Activated T-cell treated with anti-CD3 and anti-CD28 coated beads, Interleukin-2, amount 50 U/mL, for 4 hours (primary cell): ENCODE data around the gene SHLD1. TPM values are rescaled to one million over a fixed set of nuclear protein-coding genes. Genes with fewer than 3 reads are reported as not detected.
A peak's percentile ranks its signal among the peaks of the same experiment; 100 is the strongest.

Experiments
- ATAC-seq, 2 donors: fragments of 200-7000 bp; cut with Tn5 transposase; one replicate each; pipeline ENCODE4 v1.10.0; 2021
- DNase-seq: peaks from one replicate; pipeline ENCODE4 v3.0.0-alpha.2; 2020
- H3K27me3 Mint-ChIP-seq: one replicate; pipeline ENCODE4 v1.8.0; 2021; ENCODE audit warnings: low read depth, mixed read lengths
- H3K36me3 Mint-ChIP-seq: one replicate; pipeline ENCODE4 v1.8.0; 2022; ENCODE audit warnings: mixed read lengths; ENCODE audit not compliant: insufficient read depth
- H3K4me1 Mint-ChIP-seq: one replicate; pipeline ENCODE4 v1.8.0; 2021; ENCODE audit warnings: low read depth, mixed read lengths
- H3K4me3 Mint-ChIP-seq: one replicate; pipeline ENCODE4 v1.8.0; 2021; ENCODE audit warnings: mild to moderate bottlenecking, moderate library complexity, mixed read lengths
- H3K9me3 Mint-ChIP-seq: one replicate; pipeline ENCODE4 v1.8.0; 2021; ENCODE audit warnings: mixed read lengths
- total RNA-seq, 3 donors: library from RNA; stranded (reverse); gene quantifications; one replicate each; pipeline ENCODE4 v1.2.1, GENCODE V29; 2021

Gene SHLD1
- total RNA-seq, 3 donors from 2014 or later, result 7.2 to 9.8 (median 9.1) TPM

DNA sequence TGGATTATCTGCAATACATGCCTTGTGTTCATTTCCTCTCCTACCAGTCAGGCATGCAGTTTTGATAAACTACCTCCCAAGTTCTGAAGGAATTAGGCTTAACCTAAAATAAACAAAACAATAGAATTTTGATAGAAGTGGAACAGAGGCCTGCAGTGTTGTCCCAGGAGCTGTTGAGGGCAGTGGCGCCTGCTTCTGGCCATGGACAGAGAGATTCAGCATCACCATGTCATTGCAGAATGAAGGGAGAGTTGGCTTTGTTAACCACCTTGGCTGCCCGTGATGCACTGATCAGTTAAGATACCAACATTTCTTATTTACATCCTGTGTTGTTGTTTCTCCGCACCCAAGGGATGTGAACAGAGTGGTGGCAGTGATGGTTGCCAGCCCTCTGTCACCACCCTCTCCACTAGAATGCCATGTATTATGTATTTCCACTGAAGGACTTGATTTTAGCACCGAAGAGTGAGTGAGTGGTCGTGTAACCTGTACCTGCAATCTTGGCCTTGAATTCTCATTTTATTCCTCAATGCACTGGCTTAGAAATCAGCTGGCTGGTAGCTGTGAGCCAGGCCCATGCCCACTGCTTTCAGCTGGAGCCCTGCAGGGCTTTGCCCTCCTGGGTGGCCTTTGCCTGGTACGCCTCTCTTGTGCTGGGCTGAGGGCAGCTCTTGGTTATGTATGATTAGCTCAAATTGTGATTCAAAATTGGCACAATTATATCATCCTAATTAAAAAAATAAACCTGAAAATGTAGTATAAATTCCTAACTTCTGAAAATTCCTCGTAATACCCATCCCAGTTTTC, 56.5 kb downstream of the SHLD1 start:
- peaks cover 24% of the 10 kb centered on the region for H3K36me3 Mint-ChIP-seq
- no peak overlapping the region for H3K4me3 Mint-ChIP-seq
- no peak for ATAC-seq
- H3K27me3 Mint-ChIP-seq, result no peaks in the 10 kb centered on the region
- DNase-seq, result no peak
- no peaks in the 10 kb centered on the region for H3K9me3 Mint-ChIP-seq
- H3K4me1 Mint-ChIP-seq, result peaks cover 3% of the 10 kb centered on the region

DNA sequence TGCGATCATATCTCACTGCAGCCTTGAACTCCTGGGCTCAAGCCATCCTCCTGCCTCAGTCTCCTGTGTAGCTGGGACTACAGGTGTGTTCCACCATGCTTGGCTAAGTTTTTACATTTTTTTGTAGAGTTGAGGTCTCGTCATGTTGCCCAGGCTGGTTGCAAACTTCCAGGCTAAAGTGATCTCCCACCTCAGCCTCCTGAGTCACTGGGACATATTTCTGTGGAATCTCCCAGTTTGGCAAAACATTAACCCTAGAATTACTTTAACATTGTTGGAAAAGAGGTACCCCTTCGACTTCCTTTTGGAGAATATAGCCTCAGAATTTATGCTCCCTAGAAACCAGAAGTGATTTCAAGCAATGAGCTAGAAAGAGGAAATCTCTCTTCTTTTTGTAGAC, 57.2 kb downstream of the SHLD1 start:
- Mint-ChIP-seq H3K4me1 (peaks cover 3% of the 10 kb centered on the region), H3K27me3 (no peaks in the 10 kb centered on the region), H3K4me3 (no peak overlapping the region), H3K36me3 (peaks cover 21% of the 10 kb centered on the region), H3K9me3 (no peaks in the 10 kb centered on the region)
- DNase-seq, result no peak
- ATAC-seq, result no peak

DNA sequence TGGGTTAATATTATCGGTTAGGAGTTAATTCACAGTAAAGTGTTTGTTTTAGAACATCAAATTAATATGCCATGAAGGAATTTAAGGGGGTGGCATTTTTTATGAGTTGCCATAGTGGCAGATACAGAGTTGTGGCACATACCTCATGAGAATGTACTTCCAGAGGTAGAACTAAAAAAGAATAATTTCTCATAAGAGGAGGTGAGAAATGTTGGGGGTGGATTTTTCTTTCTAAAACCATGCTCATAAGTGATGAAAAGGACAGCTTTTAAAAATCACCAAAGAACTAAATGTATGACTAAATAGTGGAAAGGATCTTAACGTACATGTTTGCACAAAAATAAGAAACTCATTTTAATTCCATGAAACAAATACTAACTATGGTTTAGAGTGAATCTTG, 58.7 kb downstream of the SHLD1 start:
- Mint-ChIP-seq H3K27me3 (no peaks in the 10 kb centered on the region), H3K36me3 (peaks cover 15% of the 10 kb centered on the region), H3K4me1 (peaks cover under 1% of the 10 kb centered on the region), H3K9me3 (no peaks in the 10 kb centered on the region), H3K4me3 (no peak overlapping the region)
- ATAC-seq, result no peak
- DNase-seq, result no peak

DNA sequence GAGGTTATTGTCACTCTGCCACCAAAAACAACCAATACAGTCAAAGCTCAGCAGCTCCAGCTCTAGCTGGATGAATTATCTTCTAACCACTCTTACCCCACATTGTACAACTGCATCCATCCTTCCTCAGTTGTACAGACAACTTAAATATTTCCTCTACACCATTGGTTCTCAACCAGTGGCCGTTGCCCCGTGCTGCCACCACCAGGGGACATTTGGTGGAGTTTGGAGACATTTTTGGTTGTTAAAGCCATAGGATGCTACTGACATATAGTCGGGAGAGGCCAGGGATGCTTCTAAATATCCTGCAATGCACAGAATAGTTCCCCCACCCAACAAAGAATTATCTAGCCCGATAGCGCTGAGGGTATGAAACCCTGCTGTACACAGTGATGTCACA, 59.3 kb downstream of the SHLD1 start:
- DNase-seq, result no peak
- Mint-ChIP-seq H3K27me3 (no peaks in the 10 kb centered on the region), H3K9me3 (no peaks in the 10 kb centered on the region), H3K4me3 (no peak overlapping the region), H3K36me3 (peaks cover 15% of the 10 kb centered on the region), H3K4me1 (no peaks in the 10 kb centered on the region)
- no peak for ATAC-seq

DNA sequence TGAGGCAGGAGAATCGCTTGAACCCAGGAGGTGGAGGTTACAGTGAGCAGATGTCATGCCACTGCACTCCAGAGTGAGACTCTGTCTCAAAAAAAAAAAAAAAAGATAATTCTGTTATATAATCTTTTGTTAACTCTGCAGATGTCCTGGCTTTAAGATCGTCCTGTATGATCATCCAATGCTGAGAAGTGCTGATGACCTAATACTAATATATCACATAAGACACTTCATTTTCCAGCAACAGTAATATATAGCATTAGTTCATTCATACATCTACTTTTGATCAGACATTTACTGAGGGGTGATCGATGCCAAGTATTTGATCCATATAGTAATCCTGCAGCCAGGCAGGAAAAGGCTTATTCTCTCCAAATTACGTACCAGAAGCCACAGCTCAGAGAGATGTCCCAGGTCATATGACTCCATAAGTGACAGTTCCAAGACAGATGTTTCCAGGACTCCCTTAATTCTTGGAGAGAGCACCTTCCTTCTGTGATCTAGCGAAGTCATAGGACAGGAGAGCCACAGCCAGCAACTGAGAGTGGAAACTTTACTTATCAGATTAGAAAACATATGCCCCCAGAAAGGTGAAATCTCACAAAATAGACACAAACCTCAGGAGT, 60.7 kb downstream of the SHLD1 start:
- no peak for ATAC-seq
- Mint-ChIP-seq H3K4me1 (no peaks in the 10 kb centered on the region), H3K36me3 (peaks cover 15% of the 10 kb centered on the region), H3K9me3 (no peaks in the 10 kb centered on the region), H3K27me3 (no peaks in the 10 kb centered on the region), H3K4me3 (no peak overlapping the region)
- DNase-seq, result no peak

DNA sequence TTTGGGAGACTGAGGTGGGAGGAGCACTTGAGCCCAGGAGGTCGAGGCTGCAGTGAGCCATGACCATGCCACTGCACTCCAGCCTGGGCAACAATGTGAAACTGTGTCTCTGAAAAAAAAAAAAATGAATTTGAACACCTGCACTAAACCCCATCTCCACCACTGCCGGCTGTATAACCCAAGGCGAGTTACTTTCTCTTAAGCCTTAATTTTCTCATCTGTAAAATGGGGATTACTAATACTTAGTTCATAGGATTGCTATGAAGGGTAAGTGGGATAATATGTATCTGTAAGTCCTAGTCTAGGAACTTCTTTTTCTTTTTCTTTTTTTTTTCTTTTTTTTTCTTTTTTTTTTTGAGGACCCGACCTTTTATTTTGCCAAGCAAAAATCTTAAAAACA, 61.5 kb downstream of the SHLD1 start:
- Mint-ChIP-seq H3K4me1 (no peaks in the 10 kb centered on the region), H3K4me3 (no peak overlapping the region), H3K9me3 (no peaks in the 10 kb centered on the region), H3K27me3 (no peaks in the 10 kb centered on the region), H3K36me3 (peaks cover 9% of the 10 kb centered on the region)
- DNase-seq (no peak), ATAC-seq (no peak)

DNA sequence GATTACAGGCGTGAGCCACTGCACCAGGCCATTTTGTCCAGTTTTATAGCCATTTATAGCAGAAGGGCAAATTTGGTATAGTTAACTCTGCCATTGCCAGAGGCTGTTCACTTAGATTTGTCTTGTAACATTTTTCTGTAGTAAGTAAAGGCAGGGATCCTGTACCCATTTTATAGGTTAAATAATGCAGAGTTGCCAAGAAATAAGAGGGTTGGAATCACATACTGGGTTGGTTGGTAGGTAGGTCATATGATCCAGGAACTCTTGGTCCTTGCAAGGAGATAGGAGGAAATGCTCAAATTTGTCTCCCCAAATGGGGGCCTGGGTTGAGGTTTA, 68.1 kb downstream of the SHLD1 start:
- Mint-ChIP-seq H3K4me3 (no peak overlapping the region), H3K36me3 (peaks cover 12% of the 10 kb centered on the region), H3K9me3 (no peaks in the 10 kb centered on the region), H3K4me1 (peaks cover 6% of the 10 kb centered on the region), H3K27me3 (no peaks in the 10 kb centered on the region)
- DNase-seq, result no peak
- ATAC-seq, result no peak

DNA sequence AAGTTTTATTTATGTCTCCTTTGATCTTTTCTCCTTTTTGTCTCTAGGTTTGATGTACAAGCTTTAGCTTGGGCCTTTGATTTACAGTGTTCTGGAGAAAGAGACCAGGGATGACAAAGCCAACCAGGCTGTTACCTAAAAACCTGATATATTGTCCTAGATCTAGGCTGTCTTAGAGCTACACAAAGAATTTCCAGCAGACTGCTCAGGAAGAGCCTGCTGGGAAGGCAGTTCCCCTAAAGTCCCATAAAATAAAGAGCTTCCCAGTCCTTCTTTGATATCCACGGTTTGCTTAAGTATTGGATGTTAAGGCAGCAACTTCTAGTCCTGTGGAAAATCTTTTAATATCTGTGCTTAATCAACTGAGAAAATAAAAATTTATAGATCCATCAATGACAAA, 70.5 kb downstream of the SHLD1 start:
- no peak for ATAC-seq
- H3K4me3 Mint-ChIP-seq, result no peak overlapping the region
- peaks cover 12% of the 10 kb centered on the region for H3K4me1 Mint-ChIP-seq

DNA sequence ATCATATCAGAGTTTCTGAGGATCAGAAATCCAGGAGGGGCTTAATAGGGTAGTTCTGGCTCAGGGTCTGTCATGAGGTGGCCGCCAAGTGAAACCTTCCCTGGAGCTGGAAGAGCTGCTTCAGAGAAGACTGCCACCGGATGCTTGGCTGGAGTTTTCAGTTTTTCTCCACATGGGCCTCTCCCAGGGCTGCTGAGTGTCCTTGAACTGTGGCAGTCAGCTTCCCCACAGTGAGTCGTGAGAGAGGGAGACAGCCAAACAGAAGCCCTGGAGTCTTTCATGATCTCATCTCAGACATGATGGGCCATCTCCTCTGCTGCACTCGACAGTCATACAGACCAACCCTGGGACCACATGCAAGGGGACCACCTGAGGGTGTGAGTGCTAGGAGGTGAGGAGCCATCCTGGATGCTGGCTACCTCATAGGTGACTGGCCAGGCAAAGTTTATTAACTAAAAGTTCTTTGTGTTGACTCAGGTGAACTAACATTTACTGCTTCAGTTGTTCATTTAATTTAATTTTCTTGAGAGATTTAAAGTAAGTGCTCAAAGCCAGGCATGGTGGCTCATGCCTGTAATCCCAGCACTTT, 71.5 kb downstream of the SHLD1 start:
- ATAC-seq, result no peak
- peaks cover 15% of the 10 kb centered on the region for H3K36me3 Mint-ChIP-seq
- H3K4me1 Mint-ChIP-seq, result peaks cover 12% of the 10 kb centered on the region
- no peaks in the 10 kb centered on the region for H3K9me3 Mint-ChIP-seq
- no peaks in the 10 kb centered on the region for H3K27me3 Mint-ChIP-seq
- no peak overlapping the region for H3K4me3 Mint-ChIP-seq
- no peak for DNase-seq

More for the DNA sequence above, 70.5 kb downstream of the SHLD1 start:
- DNase-seq, result no peak
- peaks cover 15% of the 10 kb centered on the region for H3K36me3 Mint-ChIP-seq
- no peaks in the 10 kb centered on the region for H3K27me3 Mint-ChIP-seq
- H3K9me3 Mint-ChIP-seq, result no peaks in the 10 kb centered on the region

DNA sequence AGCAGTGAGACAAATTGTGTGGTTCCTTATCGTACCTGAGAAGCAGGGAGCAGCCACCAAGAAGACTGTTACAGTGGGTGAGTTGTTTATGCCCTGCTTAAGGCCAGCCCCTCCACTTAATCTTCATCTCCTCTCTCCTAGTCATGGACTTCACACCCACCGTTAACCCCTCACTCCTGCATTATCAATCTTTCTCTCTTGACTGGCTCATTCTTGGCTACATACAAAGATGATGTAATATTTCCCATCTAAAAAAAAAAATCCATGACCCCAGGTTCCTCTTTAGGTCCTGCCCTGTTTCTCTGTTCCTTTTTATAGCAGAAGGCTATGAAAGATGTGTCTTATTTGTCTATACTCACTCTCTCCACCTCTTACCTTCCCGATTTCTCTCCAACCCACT, 72.4 kb downstream of the SHLD1 start:
- no peaks in the 10 kb centered on the region for H3K27me3 Mint-ChIP-seq
- no peak for DNase-seq
- no peaks in the 10 kb centered on the region for H3K9me3 Mint-ChIP-seq
- H3K36me3 Mint-ChIP-seq, result peaks cover 15% of the 10 kb centered on the region
- ATAC-seq, result no peak
- H3K4me1 Mint-ChIP-seq, result peaks cover 12% of the 10 kb centered on the region
- H3K4me3 Mint-ChIP-seq, result no peak overlapping the region

DNA sequence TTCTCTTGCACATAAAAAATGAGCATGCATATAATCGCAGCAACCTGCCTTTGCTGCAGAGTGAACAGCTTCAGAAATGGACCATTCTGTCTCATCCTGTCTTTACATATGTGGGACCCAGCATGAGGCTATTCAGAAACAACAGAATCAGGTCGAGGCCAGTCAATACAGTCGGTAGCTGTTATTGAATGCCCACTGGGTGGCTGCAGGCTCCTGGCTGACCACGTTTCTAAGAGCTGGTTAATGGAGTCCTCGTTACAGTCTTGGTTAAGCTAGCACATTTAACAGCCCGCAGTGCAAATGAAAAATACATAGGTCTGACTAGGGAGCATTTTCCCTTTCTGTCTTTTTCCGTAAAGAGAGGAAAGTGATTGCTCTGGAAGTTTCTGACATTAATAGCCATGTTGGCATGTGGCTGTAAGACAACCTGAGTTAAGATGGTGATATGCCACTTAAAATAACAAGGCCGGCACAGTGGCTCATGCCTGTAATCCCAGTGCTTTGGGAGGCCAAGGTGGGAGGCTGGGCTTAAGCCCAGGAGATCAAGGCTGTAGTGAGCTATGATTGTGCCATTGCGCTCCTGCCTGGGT, 75.0 kb downstream of the SHLD1 start:
- DNase-seq (no peak), ATAC-seq (no peak)
- no peak overlapping the region for H3K4me3 Mint-ChIP-seq
- H3K4me1 Mint-ChIP-seq, result peaks cover 10% of the 10 kb centered on the region
- H3K9me3 Mint-ChIP-seq, result no peaks in the 10 kb centered on the region
- H3K36me3 Mint-ChIP-seq, result peaks cover 13% of the 10 kb centered on the region
- H3K27me3 Mint-ChIP-seq, result no peaks in the 10 kb centered on the region

DNA sequence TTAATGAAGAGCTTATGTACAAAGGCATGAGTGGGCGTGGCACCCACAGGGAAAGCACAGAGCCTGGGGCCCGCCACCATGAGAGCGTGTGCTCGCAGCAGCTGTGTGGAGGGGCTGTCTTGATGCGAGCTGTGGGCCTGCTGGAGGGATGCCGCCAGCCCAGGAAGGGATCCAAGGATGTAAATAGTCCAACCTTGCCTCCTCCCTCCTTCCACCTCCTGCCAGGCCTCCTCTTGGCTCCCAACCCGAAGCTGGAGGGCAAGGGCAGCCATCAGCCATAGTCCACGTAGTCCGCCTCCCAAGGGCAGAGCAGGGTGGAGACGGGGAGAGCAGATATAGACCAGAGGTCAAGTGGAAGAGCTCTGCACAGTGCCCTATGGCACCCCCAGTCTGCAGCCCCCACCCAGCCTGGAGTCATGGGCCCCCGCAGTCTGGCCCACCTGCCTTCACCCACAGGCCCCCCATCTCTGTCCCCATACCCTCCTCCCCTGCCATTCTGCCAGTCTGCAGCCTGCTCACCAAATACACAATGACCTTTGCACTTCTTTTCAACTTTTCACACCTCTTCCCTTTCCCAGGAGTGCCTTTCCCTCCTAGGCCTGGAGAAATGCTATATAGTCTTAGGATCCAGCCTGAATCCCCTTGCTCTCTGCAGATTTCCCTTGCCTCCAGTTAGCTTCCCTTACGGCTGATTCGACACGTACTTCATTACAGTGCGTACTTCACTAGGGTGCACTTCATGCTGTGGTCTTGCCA, 77.1 kb downstream of the SHLD1 start:
- ATAC-seq, result peak in 1 of 2 donors; percentile 14
- no peak for DNase-seq
- H3K36me3 Mint-ChIP-seq, result peaks cover 10% of the 10 kb centered on the region

DNA sequence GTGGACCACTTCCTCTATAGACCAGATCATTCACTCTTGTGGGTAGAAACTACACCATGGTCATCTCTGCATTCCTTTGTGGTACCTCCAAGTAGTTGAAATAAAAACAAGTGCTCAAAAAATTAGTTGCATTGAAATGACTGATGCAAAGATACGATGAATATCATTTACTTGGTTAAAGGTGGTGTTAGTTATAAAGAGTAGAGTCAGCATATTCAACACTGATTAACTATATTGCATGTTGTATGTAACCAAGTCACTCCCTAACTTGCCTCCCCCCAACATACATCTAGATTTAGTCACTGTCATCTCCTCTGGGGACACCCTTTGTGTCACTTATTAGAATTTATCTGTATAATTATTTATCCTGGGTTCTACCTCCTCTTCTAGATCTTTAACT, 77.7 kb downstream of the SHLD1 start:
- Mint-ChIP-seq H3K4me1 (peaks cover 10% of the 10 kb centered on the region), H3K36me3 (peaks cover 11% of the 10 kb centered on the region), H3K9me3 (no peaks in the 10 kb centered on the region), H3K4me3 (no peak overlapping the region), H3K27me3 (no peaks in the 10 kb centered on the region)
- DNase-seq, result no peak
- no peak for ATAC-seq

More for the DNA sequence above, 77.1 kb downstream of the SHLD1 start:
- peaks cover 10% of the 10 kb centered on the region for H3K4me1 Mint-ChIP-seq
- H3K4me3 Mint-ChIP-seq, result no peak overlapping the region
- no peaks in the 10 kb centered on the region for H3K9me3 Mint-ChIP-seq
- H3K27me3 Mint-ChIP-seq, result no peaks in the 10 kb centered on the region

DNA sequence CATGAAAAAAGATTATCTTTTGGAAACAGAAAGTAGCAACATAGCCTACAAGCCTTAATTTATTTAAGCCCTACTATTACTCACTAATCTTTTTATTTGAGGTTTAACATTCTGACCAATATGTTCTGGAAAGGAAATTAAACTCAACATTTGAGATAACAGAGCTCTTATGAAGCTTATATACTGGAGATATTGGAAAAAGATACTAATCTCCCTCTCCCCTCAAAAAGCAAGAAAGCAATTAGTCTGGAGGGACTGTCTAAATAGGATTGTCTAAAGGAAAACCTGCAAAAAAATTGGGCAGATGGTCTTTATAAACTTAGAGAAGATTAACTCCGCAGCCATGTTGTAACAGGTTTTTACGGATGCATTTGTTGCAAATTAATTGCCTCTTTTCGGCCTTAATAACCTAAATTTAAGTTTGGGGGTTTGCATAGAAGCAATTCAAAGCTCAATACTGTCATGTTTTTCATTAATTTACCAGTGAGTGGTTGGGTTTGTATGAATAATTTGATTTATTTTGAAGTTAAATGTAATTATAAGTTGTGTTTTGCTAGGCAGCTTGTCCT, 79.1 kb downstream of the SHLD1 start:
- no peak for ATAC-seq
- Mint-ChIP-seq H3K36me3 (peaks cover 12% of the 10 kb centered on the region), H3K4me1 (peaks cover 2% of the 10 kb centered on the region), H3K4me3 (no peak overlapping the region), H3K27me3 (no peaks in the 10 kb centered on the region), H3K9me3 (peaks cover 8% of the 10 kb centered on the region)
- DNase-seq, result no peak
